Mesenchymal stem cell (in vitro differentiated cells and primary cell): ENCODE results near the gene KIAA0825.

Experiments
- DNase-seq: peaks from one replicate; pipeline ENCODE4 v3.0.0-alpha.2; 2013
- H2AFZ ChIP-seq: one replicate; pipeline ENCODE4 v1.6.1; 2013; ENCODE audit warnings: low read depth, mild to moderate bottlenecking, control low read depth, inconsistent platforms, low read length, moderate library complexity
- H2AK5ac ChIP-seq: 2 replicates; pipeline ENCODE4 v1.6.1; 2013; ENCODE audit warnings: low read length, moderate library complexity, mild to moderate bottlenecking, inconsistent platforms; ENCODE audit not compliant: severe bottlenecking
- H2BK120ac ChIP-seq: one replicate; pipeline ENCODE4 v1.6.1; 2013; ENCODE audit warnings: low read depth, mild to moderate bottlenecking, inconsistent platforms, low read length, moderate library complexity
- H2BK12ac ChIP-seq, 2 experiments: one replicate each; pipeline ENCODE4 v1.6.1; 2013; ENCODE audit warnings: inconsistent platforms in 2 of 2, low read length in 2 of 2, mild to moderate bottlenecking in 2 of 2, moderate library complexity in 2 of 2, control low read depth in 1 of 2
- H2BK15ac ChIP-seq: one replicate; pipeline ENCODE4 v1.6.1; 2013; ENCODE audit warnings: mild to moderate bottlenecking, low read depth, inconsistent platforms; ENCODE audit not compliant: poor library complexity, severe bottlenecking
- H2BK5ac ChIP-seq: 2 replicates; pipeline ENCODE4 v1.6.1; 2013; ENCODE audit warnings: low read depth, mild to moderate bottlenecking, low read length, control low read depth, inconsistent platforms; ENCODE audit not compliant: poor library complexity, severe bottlenecking
- H3K14ac ChIP-seq, 2 experiments: one replicate each; pipeline ENCODE4 v1.6.1; 2013; ENCODE audit warnings: inconsistent platforms in 2 of 2, low read length in 2 of 2, control low read depth in 1 of 2, mild to moderate bottlenecking in 1 of 2, moderate library complexity in 1 of 2
- H3K18ac ChIP-seq, 2 experiments: one replicate each; pipeline ENCODE4 v1.6.1; 2013; ENCODE audit warnings: inconsistent platforms in 2 of 2, low read length in 2 of 2, control low read depth in 1 of 2, low read depth in 1 of 2, mild to moderate bottlenecking in 1 of 2
- H3K23ac ChIP-seq, 2 experiments: one replicate each; pipeline ENCODE4 v1.6.1; 2013; ENCODE audit warnings: inconsistent platforms in 2 of 2, low read length in 2 of 2, mild to moderate bottlenecking in 2 of 2, moderate library complexity in 2 of 2, control low read depth in 1 of 2
- H3K27ac ChIP-seq: 2 replicates; pipeline ENCODE4 v1.5.1; 2013; ENCODE audit warnings: mild to moderate bottlenecking, moderate library complexity, low read length, control low read depth, inconsistent platforms; ENCODE audit not compliant: poor library complexity, severe bottlenecking
- H3K27me3 ChIP-seq, 2 experiments: 2 replicates each; pipeline versions ENCODE4 v1.6.1 to v1.7.0; 2013; ENCODE audit warnings: low read length in 2 of 2, mild to moderate bottlenecking in 2 of 2, moderate library complexity in 2 of 2, control low read depth in 1 of 2, inconsistent platforms in 1 of 2; ENCODE audit not compliant: control insufficient read depth in 1 of 2, insufficient read depth in 1 of 2
- H3K36me3 ChIP-seq, 2 experiments: 2 replicates each; pipeline versions ENCODE4 v1.6.1 to v1.7.0; 2013; ENCODE audit warnings: low read length in 2 of 2, control low read depth in 1 of 2, inconsistent platforms in 1 of 2, low read depth in 1 of 2, mild to moderate bottlenecking in 1 of 2; ENCODE audit not compliant: insufficient read depth in 2 of 2, control insufficient read depth in 1 of 2
- H3K4ac ChIP-seq, 2 experiments: one replicate each; pipeline ENCODE4 v1.6.1; 2013; ENCODE audit warnings: inconsistent platforms in 2 of 2, low read length in 2 of 2, mild to moderate bottlenecking in 2 of 2, moderate library complexity in 2 of 2, control low read depth in 1 of 2, low read depth in 1 of 2
- H3K4me1 ChIP-seq: 2 replicates; pipeline ENCODE4 v1.6.1; 2013; ENCODE audit warnings: low read depth, low read length, control low read depth; ENCODE audit not compliant: control insufficient read depth, insufficient read depth
- H3K4me2 ChIP-seq: 2 replicates; pipeline ENCODE4 v1.6.1; 2013; ENCODE audit warnings: low read length, mild to moderate bottlenecking, inconsistent platforms; ENCODE audit not compliant: poor library complexity, severe bottlenecking
- H3K4me3 ChIP-seq, 2 experiments: 2 replicates each; pipeline versions ENCODE4 v1.5.1 to v1.7.0; 2013; ENCODE audit warnings: low read length in 2 of 2, mild to moderate bottlenecking in 2 of 2, control low read depth in 1 of 2, low read depth in 1 of 2; ENCODE audit not compliant: insufficient read depth in 1 of 2
- H3K79me1 ChIP-seq: replicated peaks from 2 replicates; pipeline ENCODE4 v1.6.1; 2013; ENCODE audit warnings: mild to moderate bottlenecking, control low read depth, low read length, inconsistent platforms; ENCODE audit not compliant: poor library complexity, severe bottlenecking
- H3K9ac ChIP-seq: 2 replicates; pipeline ENCODE4 v1.7.0; 2013; ENCODE audit warnings: mild to moderate bottlenecking, low read length, moderate library complexity
- H3K9me3 ChIP-seq: 2 replicates; pipeline ENCODE4 v1.7.0; 2013; ENCODE audit warnings: mild to moderate bottlenecking, low read length; ENCODE audit not compliant: control insufficient read depth
- H4K8ac ChIP-seq: one replicate; pipeline ENCODE4 v1.6.1; 2013; ENCODE audit warnings: inconsistent platforms, mild to moderate bottlenecking, low read length, moderate library complexity
- H4K91ac ChIP-seq: one replicate; pipeline ENCODE4 v1.6.1; 2013; ENCODE audit warnings: mild to moderate bottlenecking, low read length, inconsistent platforms
- WGBS: methylation state at CpG from one replicate; pipeline ENCODE4 v1.1.7; 2013; ENCODE audit warnings: mixed read lengths; 5-methylcytosine and 5-hydroxymethylcytosine counted together

Gene KIAA0825

DNA sequence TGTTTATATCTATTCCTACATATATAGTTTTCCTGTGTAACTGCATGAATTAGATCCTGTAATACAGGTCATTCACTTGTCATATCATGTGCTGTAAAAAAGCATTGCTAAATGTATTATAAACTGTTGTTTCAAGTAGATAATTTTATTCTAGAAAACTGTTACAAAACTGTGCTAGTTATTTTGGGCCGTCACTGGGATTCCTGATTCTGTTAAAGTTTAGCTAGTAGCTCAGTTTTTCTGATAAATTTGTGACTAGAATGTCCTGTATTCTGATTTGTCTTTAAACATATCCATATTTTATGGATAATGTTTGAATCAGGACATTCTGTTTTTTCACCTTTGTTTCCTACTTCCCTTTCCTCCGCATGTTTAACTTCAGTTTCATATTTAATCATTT, 5.5 kb upstream of the KIAA0825 start:
- H2BK15ac ChIP-seq, result no peak overlapping the region
- H3K4ac ChIP-seq, result no peak overlapping the region
- H3K18ac ChIP-seq, result no peak overlapping the region
- no peak overlapping the region for H3K4me2 ChIP-seq
- H3K4me3 ChIP-seq, result no peak overlapping the region
- DNase-seq, result no peak
- H4K8ac ChIP-seq, result no peak overlapping the region
- WGBS, result no CpG with 5 or more reads among the region's 2 CpGs
- H3K79me1 ChIP-seq, result peaks cover 6% of the 10 kb centered on the region
- H3K4me1 ChIP-seq, result no peaks in the 10 kb centered on the region
- H2BK120ac ChIP-seq, result no peak overlapping the region
- H2BK5ac ChIP-seq, result no peak overlapping the region
- no peak overlapping the region for H4K91ac ChIP-seq
- H3K9me3 ChIP-seq, result no peaks in the 10 kb centered on the region
- H3K14ac ChIP-seq, result no peak overlapping the region
- no peaks in the 10 kb centered on the region for H3K36me3 ChIP-seq
- H3K27me3 ChIP-seq, result no peaks in the 10 kb centered on the region
- H3K27ac ChIP-seq, result no peak overlapping the region
- H2AFZ ChIP-seq, result no peak overlapping the region
- H3K9ac ChIP-seq, result no peak overlapping the region
- no peak overlapping the region for H2BK12ac ChIP-seq
- no peak overlapping the region for H3K23ac ChIP-seq
- H2AK5ac ChIP-seq, result no peak overlapping the region

DNA sequence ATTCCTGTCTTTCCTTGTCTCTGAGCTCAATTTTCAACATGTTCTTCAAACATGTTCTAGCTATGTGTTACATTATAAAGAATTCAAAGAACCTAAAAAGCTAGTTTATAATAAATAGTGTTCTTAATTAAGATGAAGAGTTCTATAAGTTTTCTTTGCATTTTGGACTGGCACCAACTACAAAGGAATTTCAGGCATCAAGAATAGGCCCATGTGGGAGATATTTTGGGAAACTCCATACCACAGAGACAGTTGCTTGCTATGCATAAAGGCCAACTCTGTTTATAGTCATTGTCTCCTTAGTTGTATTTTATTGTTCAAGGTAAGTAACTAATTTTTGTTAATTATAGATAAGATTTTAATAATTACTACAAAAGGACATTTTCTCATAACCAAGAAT, 4.6 kb upstream of the KIAA0825 start:
- DNase-seq, result no peak
- Histone ChIP-seq H3K36me3 (no peaks in the 10 kb centered on the region), H2BK12ac (no peak overlapping the region), H2BK120ac (no peak overlapping the region), H2BK5ac (no peak overlapping the region), H4K8ac (no peak overlapping the region), H3K18ac (no peak overlapping the region), H3K4me1 (no peaks in the 10 kb centered on the region), H3K27ac (no peak overlapping the region), H3K9ac (no peak overlapping the region), H3K27me3 (no peaks in the 10 kb centered on the region), H3K79me1 (peaks cover 8% of the 10 kb centered on the region), H3K9me3 (no peaks in the 10 kb centered on the region), H3K23ac (no peak overlapping the region), H2AFZ (no peak overlapping the region), H2AK5ac (no peak overlapping the region), H3K4me3 (no peak overlapping the region), H3K4ac (no peak overlapping the region), H4K91ac (no peak overlapping the region), H3K4me2 (no peak overlapping the region), H3K14ac (no peak overlapping the region), H2BK15ac (no peak overlapping the region)

DNA sequence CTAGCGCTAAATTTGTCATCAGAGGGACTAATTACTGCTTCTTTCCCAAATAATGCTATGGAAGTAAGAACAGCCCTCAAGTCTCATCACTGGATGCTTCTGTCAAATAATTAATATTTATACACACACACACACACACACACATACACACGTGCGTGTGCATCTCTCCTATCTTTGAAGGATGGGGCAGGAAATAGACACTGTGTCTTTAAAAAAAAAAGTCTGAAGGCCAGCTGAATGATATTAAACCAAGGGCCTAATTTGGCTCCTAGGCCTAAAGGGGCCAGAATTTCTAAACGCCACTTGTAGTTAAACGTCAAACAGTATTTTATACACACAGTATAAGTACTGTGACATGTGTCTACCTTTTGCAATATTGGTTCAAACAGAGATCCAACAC, 3.4 kb upstream of the KIAA0825 start:
- H2BK15ac ChIP-seq, result no peak overlapping the region
- no peak overlapping the region for H2AK5ac ChIP-seq
- H4K91ac ChIP-seq, result no peak overlapping the region
- H2BK12ac ChIP-seq, result no peak overlapping the region
- no peak overlapping the region for H3K23ac ChIP-seq
- no peak overlapping the region for H4K8ac ChIP-seq
- H2BK5ac ChIP-seq, result no peak overlapping the region
- peaks cover 8% of the 10 kb centered on the region for H3K79me1 ChIP-seq
- no peak overlapping the region for H3K4ac ChIP-seq
- no peak overlapping the region for H2BK120ac ChIP-seq
- H2AFZ ChIP-seq, result no peak overlapping the region
- 90% methylated on average over 5 of the region's 5 CpGs for WGBS
- H3K9me3 ChIP-seq, result no peaks in the 10 kb centered on the region
- no peak overlapping the region for H3K4me2 ChIP-seq
- H3K14ac ChIP-seq, result no peak overlapping the region
- H3K18ac ChIP-seq, result no peak overlapping the region
- H3K4me3 ChIP-seq, result no peak overlapping the region
- no peak for DNase-seq
- no peak overlapping the region for H3K27ac ChIP-seq
- no peaks in the 10 kb centered on the region for H3K4me1 ChIP-seq
- no peaks in the 10 kb centered on the region for H3K27me3 ChIP-seq
- no peaks in the 10 kb centered on the region for H3K36me3 ChIP-seq
- no peak overlapping the region for H3K9ac ChIP-seq

DNA sequence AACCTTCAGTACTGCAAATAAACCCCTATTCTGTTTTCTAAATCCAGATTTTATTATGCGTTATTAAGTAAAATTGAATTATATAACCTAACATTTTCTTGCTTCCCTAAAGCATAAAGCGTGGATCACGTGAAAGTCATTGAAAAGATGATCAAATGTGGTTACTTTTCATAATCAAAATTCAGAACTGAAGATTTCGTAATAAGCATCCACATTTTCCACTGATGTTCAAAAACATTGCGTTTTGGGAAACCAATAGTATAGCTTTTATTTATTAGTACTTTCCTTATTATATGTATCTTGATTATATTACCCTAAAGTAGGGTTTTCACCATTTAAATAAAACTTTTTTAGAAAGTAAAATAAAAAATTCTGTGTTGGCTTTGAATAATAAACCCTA, 1.9 kb upstream of the KIAA0825 start:
- no peak overlapping the region for H2BK15ac ChIP-seq
- no peak overlapping the region for H2BK120ac ChIP-seq
- H4K91ac ChIP-seq, result no peak overlapping the region
- no peak overlapping the region for H2BK5ac ChIP-seq
- no peak overlapping the region for H3K27ac ChIP-seq
- no peak overlapping the region for H4K8ac ChIP-seq
- no peak overlapping the region for H3K14ac ChIP-seq
- H3K23ac ChIP-seq, result no peak overlapping the region
- H3K79me1 ChIP-seq, result peaks cover 6% of the 10 kb centered on the region
- no peaks in the 10 kb centered on the region for H3K4me1 ChIP-seq
- WGBS, result 92% methylated on average over 2 of the region's 5 CpGs
- H3K36me3 ChIP-seq, result no peaks in the 10 kb centered on the region
- no peak overlapping the region for H2AK5ac ChIP-seq
- H3K18ac ChIP-seq, result no peak overlapping the region
- H3K27me3 ChIP-seq, result no peaks in the 10 kb centered on the region
- DNase-seq, result no peak
- H3K9me3 ChIP-seq, result no peaks in the 10 kb centered on the region
- no peak overlapping the region for H3K4me3 ChIP-seq
- no peak overlapping the region for H2BK12ac ChIP-seq
- no peak overlapping the region for H2AFZ ChIP-seq
- H3K9ac ChIP-seq, result no peak overlapping the region
- H3K4me2 ChIP-seq, result no peak overlapping the region
- no peak overlapping the region for H3K4ac ChIP-seq
